HepG2 (cell line): Measurements from ENCODE around the gene MED19. TPM values are rescaled to one million over a fixed set of nuclear protein-coding genes. Genes with fewer than 3 reads are reported as not detected.

Source experiments
- CHD2 ChIP-seq: IDR thresholded peaks from 2 replicates; pipeline ENCODE4 v1.6.1; 2011; ENCODE audit warnings: low read depth, low read length, improper control_type of control experiment
- DMAP1 ChIP-seq: IDR thresholded peaks from 2 replicates; pipeline ENCODE4 v1.6.1; 2016
- FUBP1 ChIP-seq: sonication (generic); formaldehyde crosslinking; IDR thresholded peaks from 2 replicates; pipeline ENCODE4 v1.5.1; 2020; ENCODE audit warnings: missing genetic modification reagents, mild to moderate bottlenecking, borderline replicate concordance
- GABPB1 ChIP-seq: IDR thresholded peaks from 2 replicates; pipeline ENCODE4 v1.6.1; 2016; ENCODE audit warnings: mild to moderate bottlenecking, missing genetic modification reagents, moderate library complexity, missing compliant biosample characterization
- GATAD1 ChIP-seq: IDR thresholded peaks from 2 replicates; pipeline ENCODE4 v1.6.1; 2016; ENCODE audit warnings: missing genetic modification reagents, missing compliant biosample characterization
- GFI1 ChIP-seq: sonication (generic); formaldehyde crosslinking; IDR thresholded peaks from 2 replicates; pipeline ENCODE4 v1.5.0; 2020; ENCODE audit warnings: missing genetic modification reagents, mild to moderate bottlenecking, borderline replicate concordance
- HBP1 ChIP-seq: IDR thresholded peaks from 2 replicates; pipeline ENCODE4 v1.6.1; 2016; ENCODE audit warnings: low read depth, control low read depth
- HNRNPK ChIP-seq: fragments of 200-400 bp; formaldehyde crosslinking; IDR thresholded peaks from 2 replicates; pipeline ENCODE4 v1.6.1; 2018; ENCODE audit warnings: low read length, low read depth, moderate library complexity, mild to moderate bottlenecking; ENCODE audit not compliant: poor library complexity, severe bottlenecking
- IRF9 ChIP-seq: sonication (generic); formaldehyde crosslinking; IDR thresholded peaks from 2 replicates; pipeline ENCODE4 v1.8.0; 2022; ENCODE audit warnings: missing genetic modification reagents, mild to moderate bottlenecking, borderline replicate concordance
- KDM2A ChIP-seq: sonication (generic); formaldehyde crosslinking; IDR thresholded peaks from 2 replicates; pipeline ENCODE4 v1.4.0; 2020; ENCODE audit warnings: low read depth, missing genetic modification reagents, borderline replicate concordance
- KLF13 ChIP-seq: sonication (generic); formaldehyde crosslinking; IDR thresholded peaks from 2 replicates; pipeline ENCODE4 v1.4.0; 2020; ENCODE audit warnings: mild to moderate bottlenecking, missing genetic modification reagents
- NFYB ChIP-seq: sonication (generic); formaldehyde crosslinking; IDR thresholded peaks from 2 replicates; pipeline ENCODE4 v1.4.0; 2020; ENCODE audit warnings: missing genetic modification reagents
- RAD51 ChIP-seq: fragments of 450-650 bp; IDR thresholded peaks from 2 replicates; pipeline ENCODE4 v1.6.1; 2016; ENCODE audit warnings: borderline replicate concordance
- SP2 ChIP-seq: sonication (generic); formaldehyde crosslinking; IDR thresholded peaks from 2 replicates; pipeline ENCODE4 v1.5.1; 2020; ENCODE audit warnings: mild to moderate bottlenecking, missing genetic modification reagents
- TEAD3 ChIP-seq: optimal IDR thresholded peaks from 2 replicates; pipeline ENCODE3; 2016; ENCODE audit warnings: borderline replicate concordance
- THAP8 ChIP-seq: sonication (generic); formaldehyde crosslinking; IDR thresholded peaks from 2 replicates; pipeline ENCODE4 v1.5.1; 2020; ENCODE audit warnings: missing genetic modification reagents, mild to moderate bottlenecking, borderline replicate concordance
- ZBTB43 ChIP-seq: sonication (generic); formaldehyde crosslinking; conservative IDR thresholded peaks from 2 replicates; pipeline ENCODE4 v1.4.0; 2020; ENCODE audit warnings: missing genetic modification reagents
- ZNF12 ChIP-seq: sonication (generic); formaldehyde crosslinking; IDR thresholded peaks from 2 replicates; pipeline ENCODE4 v1.5.0; 2020; ENCODE audit warnings: missing genetic modification reagents
- ZNF224 ChIP-seq: sonication (generic); formaldehyde crosslinking; IDR thresholded peaks from 2 replicates; pipeline ENCODE4 v1.5.0; 2020; ENCODE audit warnings: mild to moderate bottlenecking, missing genetic modification reagents
- ZNF264 ChIP-seq: sonication (generic); formaldehyde crosslinking; IDR thresholded peaks from 2 replicates; pipeline ENCODE4 v1.4.0; 2020; ENCODE audit warnings: missing genetic modification reagents
- ZNF337 ChIP-seq: sonication (generic); formaldehyde crosslinking; IDR thresholded peaks from 2 replicates; pipeline ENCODE4 v1.5.1; 2020; ENCODE audit warnings: missing genetic modification reagents, low read depth, mild to moderate bottlenecking, borderline replicate concordance
- ZNF350 ChIP-seq: sonication (generic); formaldehyde crosslinking; IDR thresholded peaks from 2 replicates; pipeline ENCODE4 v1.4.0; 2020; ENCODE audit warnings: mild to moderate bottlenecking, low read depth, missing genetic modification reagents, borderline replicate concordance
- ZNF839 ChIP-seq: sonication (generic); formaldehyde crosslinking; IDR thresholded peaks from 2 replicates; pipeline ENCODE4 v1.4.0; 2020; ENCODE audit warnings: missing genetic modification reagents, mild to moderate bottlenecking, borderline replicate concordance
- polyA plus RNA-seq, 8 experiments: library from polyadenylated mRNA; depleted of rRNA in 3 of 8; stranded (reverse) in 7 of 8; unstranded in 1 of 8; fragments of >200 nt; fragmentation: Illumina TruSeq in 4 of 8; extraction: Trizol in 4 of 8; gene quantifications; 2 replicates each; pipeline versions ENCODE4 v1.2.1 to v1.2.3, GENCODE V29; 2011 to 2016; ENCODE audit warnings: low read depth in 4 of 8, missing spikeins in 1 of 8, mixed read lengths in 1 of 8; ENCODE audit not compliant: insufficient read depth in 1 of 8
- total RNA-seq, 5 experiments: library from RNA; depleted of rRNA; stranded (reverse); fragments of >200 nt; fragmentation: Illumina TruSeq; extraction: Trizol; gene quantifications; 2 replicates each; pipeline ENCODE4 v1.2.3, GENCODE V29; 2016; ENCODE audit warnings: low read depth in 1 of 5

The MED19 gene
- total and polyA plus RNA-seq, 2 of the 13 experiments (the other 11 are each of a cell fraction or from before 2014, with no cell fraction given): 12.9 to 13.8 TPM

- TF ChIP-seq ZNF350: peak; percentile 70
- TF ChIP-seq KLF13: peak; percentile 76; the same call in 1 of the 2 replicates
- TF ChIP-seq ZNF224 (CRISPR knock-in tag): no peak
- peak; percentile 94 for TF ChIP-seq GABPB1 (CRISPR knock-in tag)
- TF ChIP-seq GFI1 (CRISPR knock-in tag): 0 out of 2 replicates have a peak, but pooled peaks have one; percentile 28
- peak; percentile 95 for TF ChIP-seq GATAD1 (CRISPR knock-in tag)
- peak; percentile 87 for TF ChIP-seq DMAP1 (CRISPR knock-in tag)
- 0 out of 2 replicates have a peak, but pooled peaks have one; percentile 32 for TF ChIP-seq ZBTB43 (CRISPR knock-in tag)
- no peak for TF ChIP-seq RAD51
- peak; percentile 20 for TF ChIP-seq TEAD3
- TF ChIP-seq ZNF337 (CRISPR knock-in tag): 0 out of 2 replicates have a peak, but pooled peaks have one; percentile 18
- peak; percentile 95 for TF ChIP-seq NFYB
- TF ChIP-seq ZNF839 (CRISPR knock-in tag): peak; percentile 95
- TF ChIP-seq HBP1 (CRISPR knock-in tag): peak; percentile 45; the same call in 1 of the 2 replicates
- no peak for TF ChIP-seq THAP8 (CRISPR knock-in tag)
- TF ChIP-seq KDM2A (CRISPR knock-in tag): no peak; the same call in none of the 2 replicates
- peak; percentile 66; the same call in 1 of the 2 replicates for TF ChIP-seq CHD2
- peak; percentile 94 for TF ChIP-seq SP2
- TF ChIP-seq HNRNPK: no peak
- TF ChIP-seq FUBP1 (CRISPR knock-in tag): 0 out of 2 replicates have a peak, but pooled peaks have one; percentile 29
- no peak for TF ChIP-seq ZNF12 (CRISPR knock-in tag)
- TF ChIP-seq IRF9 (CRISPR knock-in tag): 0 out of 2 replicates have a peak, but pooled peaks have one; percentile 0
- TF ChIP-seq ZNF264: 0 out of 2 replicates have a peak, but pooled peaks have one; percentile 39
Measured at GRCh38 chr11:57712256-57713150, 488 bp upstream of the MED19 start, which contains the start of gene TMX2 (continued).
